Right lung (tissue), 5 donors: Measurements from ENCODE around the gene CALHM2. TPM values are rescaled to one million over a fixed set of nuclear protein-coding genes. Genes with fewer than 3 reads are reported as not detected.

Source experiments
- DNase-seq, 2 donors: peaks; one replicate each; pipeline ENCODE4 v3.0.0-alpha.2; 2013
- polyA plus RNA-seq, 5 donors: library from polyadenylated mRNA; unstranded; fragments of 120-200 nt; gene quantifications; one replicate each; pipeline versions ENCODE4 v1.2.1 to v1.2.3, GENCODE V29; 2013; ENCODE audit warnings: inconsistent platforms in 1 of 5, low replicate concordance in 1 of 5; ENCODE audit not compliant: insufficient read length in 5 of 5, insufficient read depth in 1 of 5

The CALHM2 gene
- polyA plus RNA-seq, 5 donors = 13.5 to 18.9 (median 15.0) TPM

DNA sequence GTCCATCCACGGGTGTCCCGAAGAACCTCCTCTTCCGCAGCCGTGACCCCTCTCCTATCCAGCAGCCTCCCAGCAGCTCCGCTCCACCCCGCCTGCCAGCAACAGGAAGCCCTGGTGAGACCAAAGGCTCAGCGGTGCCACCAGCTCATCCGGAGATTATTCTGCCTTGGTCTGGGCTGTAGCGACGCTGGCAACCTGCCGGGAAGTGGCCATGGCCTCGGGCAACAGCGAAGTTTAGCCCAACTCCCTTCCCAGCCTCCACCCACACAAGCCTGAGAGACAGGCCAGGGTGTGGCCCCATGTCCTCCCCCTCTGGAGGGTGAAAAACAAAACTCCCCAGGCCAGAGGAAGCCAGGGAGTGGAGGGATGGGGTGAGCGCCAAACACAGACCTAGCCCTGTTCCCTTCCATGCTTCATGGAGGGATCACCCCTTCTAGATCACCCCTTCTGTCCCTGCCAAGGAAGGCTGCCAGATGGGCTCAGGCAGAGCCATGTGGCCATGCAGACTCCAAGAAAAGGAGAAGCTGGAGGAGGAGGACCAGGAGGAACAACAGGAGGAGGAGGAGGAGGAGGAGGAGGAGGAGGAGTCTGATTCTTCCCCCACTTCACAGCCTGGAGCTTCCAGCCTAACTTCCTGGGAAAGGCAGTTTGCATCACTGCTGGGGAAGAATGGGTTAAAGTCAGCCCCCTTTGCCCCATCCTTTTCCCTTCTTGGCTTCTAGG, 918 bp downstream of the CALHM2 start:
- no peak for DNase-seq

DNA sequence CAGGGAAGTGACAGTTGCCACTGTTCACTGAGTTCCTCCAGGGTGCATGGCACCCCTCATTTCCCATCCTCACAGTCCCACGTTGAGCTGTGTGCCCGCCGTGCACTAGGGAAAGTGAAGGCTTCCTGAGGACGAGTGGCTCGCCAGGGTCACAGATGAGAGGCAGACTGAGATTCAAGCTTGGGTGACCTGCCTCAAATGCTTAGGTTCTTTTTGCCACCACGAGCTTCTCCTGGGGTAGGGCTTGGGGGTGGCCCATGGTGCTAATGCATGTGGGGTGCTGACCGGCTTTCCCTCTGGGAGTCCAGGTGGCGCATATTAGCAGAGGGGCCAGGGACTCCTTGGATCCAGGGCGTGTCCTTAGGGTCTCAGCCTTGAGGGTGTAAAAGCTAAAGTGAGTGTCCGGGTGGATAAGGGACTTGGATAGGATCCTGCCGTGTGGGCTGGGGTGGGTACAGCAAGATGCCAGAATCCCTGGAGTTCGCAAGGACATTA, 1.9 kb downstream of the CALHM2 start:
- no peak for DNase-seq

DNA sequence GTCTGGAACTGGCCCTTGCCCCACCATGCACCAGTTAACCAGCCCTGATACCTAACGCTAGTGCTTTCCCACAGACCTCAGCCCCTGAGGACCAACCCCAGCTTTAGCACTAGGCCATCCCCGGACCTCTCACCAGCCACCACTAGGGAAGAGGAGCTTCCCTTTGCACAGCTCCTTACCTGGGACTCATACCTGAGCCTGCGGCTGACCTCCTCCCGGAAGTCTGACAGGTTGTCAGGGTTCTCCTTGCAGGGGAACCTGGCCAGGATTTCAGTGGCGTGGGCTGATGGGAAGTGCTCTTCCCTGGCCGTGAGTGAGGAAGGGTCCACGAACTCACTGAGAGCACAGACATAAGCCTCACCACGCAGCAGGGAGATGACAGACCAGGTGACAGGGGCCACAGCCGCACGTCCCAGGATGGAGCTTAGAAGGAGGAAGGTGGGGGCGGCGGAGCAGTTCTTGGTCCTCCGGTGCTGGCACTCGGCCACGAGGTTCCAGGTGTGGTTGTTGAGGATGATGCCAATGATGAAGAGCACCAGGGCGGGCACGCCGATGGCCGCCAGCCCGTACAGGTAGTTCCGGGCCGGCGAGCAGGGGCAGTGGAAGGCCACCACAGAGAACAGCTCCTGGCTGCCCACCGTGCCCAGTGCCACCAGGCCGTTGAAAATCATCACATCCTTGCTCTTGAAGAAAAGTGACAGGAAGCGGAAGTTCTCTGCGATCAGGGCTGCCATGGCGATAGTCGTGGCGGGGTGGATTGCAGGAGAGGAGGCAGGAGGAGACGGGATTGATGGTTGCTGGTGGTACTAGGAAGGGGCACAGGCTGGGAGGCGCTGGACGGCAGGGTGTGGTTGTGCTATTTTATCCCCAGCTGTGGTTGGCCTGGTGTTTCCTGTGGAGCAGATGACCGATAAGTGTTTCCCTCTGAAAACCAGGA, 2.7 kb downstream of the CALHM2 start:
- no peak for DNase-seq

DNA sequence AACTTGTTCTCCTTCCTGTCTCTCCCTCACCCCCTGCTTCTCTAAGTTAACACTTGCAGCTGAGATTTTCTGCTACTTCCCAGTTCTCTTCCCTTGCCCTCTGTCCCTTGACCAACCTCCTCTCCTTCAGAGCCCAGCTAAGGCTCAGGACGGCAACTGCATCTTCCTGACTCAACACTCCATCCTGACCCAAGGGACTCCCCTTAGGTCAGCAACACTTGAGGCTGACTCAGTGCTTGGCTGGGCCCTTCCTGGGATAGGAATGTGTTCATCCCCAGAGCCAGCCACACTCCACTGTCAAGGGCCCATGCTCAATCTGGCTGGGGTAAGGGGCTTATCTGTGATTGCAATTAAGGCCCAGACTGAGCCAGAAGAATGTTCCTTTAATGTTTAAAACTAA, 3.4 kb downstream of the CALHM2 start:
- no peak for DNase-seq

DNA sequence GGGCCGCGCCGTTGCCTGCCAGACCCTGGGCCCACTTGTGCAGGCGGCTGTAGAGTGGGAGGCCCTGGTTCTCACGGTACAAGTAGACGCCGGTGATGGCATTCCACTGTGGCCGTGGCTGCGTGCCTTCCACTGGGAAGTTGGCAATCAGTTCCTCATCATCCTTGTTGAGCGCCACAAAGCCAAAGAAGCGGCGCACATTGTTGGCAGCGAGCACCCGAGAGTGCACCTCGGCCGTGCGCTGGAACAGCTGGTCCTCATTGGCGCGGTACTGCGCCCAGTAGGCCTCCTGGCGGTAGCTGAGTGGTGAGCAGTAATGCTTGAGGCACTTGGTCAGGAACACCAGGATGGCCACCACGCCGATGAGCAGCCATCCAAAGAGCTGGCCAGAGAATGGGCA, 5.0 kb downstream of the CALHM2 start:
- DNase-seq = no peak

DNA sequence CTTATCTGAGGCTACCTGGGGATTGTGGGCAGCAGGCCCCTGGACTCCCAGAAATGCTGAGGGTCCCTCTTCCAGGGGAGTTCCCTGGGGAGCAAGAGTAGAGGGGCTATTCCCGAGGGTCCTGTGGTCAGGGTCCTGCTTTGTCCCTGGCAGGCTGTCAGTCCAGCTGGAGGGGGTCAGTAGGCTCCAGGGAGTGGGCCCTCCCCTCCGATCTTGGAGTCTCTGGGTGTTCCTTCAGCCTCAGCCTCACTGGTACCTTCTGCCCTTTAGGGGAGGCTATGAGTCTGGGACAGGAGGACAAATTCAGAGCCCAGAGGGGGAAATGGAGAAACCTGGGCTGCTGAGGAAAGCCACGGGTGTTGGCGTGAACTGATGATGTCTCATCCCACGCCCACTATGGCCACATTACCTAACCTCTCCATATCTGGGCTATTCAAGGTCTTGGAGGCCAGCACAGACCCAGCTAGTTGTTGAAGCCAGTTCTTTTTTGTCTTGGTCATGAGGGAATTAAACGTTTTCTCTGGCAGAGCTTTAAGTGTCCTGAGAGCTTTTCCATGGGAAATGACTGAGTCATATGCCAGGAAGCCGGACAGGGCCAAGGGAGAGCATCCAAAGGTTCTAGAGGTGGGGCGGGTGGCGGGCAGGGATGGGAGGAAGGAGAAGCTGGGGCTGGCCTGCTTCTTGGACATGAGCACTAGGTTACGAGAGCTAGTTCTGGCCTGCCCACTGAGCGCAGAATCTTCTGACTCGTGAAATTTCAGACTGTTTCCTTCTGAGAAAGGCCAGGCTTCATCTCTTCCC, 6.2 kb downstream of the CALHM2 start:
- DNase-seq = no peak

DNA sequence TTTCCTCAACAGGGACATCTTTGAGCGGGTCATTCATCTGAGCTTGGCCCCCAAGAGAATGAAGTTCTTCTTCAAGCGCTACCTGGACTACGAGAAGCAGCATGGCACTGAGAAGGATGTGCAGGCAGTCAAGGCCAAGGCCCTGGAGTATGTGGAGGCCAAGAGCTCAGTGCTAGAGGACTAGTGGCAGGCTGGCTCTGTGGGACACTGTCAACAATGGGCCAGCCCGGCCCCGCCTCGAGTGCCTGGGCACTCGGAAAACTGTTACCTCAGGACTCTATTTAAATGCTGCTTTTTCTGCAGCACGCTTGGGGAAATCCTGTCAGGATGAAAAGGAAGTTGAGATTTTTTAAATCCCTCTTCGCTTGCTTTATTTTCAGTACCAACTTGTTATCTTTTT, 6.8 kb downstream of the CALHM2 start:
- no peak for DNase-seq

DNA sequence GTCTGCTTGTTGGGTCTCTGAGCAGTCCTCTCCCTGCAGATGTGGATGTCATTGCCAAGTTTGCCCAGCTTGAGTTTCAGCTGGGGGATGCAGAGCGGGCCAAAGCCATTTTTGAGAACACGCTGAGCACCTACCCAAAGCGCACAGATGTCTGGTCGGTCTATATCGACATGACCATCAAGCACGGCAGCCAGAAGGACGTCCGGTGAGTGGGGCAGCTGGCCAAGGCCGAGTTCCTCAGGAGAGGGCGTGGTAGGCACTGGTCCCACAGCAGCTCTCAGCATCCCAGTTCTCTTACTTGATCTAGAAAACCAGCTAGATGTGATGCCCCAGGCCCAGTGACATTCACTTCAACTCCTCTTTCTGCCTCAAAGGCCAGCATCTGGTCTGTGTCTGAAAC, 7.7 kb downstream of the CALHM2 start:
- DNase-seq = no peak

DNA sequence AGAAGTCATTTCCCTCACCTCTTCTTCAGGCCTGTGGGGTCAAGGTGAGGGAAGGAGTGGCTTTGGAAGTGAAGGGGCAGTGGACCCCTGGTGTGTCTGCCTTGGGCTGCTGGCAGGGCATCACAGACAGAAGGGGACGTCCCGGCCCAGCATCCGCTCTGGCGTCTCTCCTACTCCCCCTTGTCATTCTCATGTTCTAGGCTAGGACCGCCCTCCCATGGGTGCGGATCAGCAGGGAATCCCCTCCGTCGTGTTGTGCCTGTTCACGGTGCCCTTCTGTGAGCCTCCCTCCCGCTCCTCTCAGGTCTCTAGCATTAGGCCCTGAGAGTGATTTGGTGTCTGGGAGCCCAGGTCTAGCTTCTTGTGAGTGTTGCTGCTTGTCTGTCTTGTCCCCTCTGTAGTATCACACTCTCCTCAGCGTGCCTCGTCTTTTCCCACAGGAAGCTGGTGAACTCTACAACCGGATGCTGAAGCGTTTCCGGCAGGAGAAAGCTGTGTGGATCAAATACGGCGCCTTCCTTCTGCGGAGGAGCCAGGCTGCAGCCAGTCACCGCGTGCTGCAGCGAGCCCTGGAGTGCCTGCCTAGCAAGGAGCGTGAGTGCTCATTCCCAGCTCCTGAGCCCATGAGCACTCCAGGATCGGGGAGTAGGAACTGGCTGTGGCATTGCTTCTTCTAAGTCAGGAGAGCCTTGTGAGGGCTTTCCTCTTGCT, 8.5 kb downstream of the CALHM2 start:
- no peak for DNase-seq

DNA sequence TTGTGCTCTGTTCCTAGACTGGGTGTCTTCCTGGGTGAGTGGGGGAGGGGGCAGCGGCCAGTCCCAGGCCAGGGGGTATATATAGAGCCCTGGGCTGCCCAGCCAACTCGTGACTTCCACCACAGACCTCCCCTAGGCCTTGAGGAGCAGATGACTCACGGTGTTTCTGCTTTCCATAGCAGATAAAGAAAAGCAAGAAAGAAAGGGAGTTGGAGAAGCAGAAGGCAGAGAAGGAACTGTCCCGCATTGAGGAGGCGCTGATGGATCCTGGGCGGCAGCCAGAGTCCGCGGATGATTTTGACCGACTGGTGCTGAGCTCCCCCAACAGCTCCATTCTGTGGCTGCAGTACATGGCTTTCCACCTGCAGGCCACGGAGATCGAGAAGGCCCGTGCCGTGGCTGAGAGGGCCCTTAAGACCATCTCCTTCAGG, 10.1 kb downstream of the CALHM2 start:
- DNase-seq = no peak

DNA sequence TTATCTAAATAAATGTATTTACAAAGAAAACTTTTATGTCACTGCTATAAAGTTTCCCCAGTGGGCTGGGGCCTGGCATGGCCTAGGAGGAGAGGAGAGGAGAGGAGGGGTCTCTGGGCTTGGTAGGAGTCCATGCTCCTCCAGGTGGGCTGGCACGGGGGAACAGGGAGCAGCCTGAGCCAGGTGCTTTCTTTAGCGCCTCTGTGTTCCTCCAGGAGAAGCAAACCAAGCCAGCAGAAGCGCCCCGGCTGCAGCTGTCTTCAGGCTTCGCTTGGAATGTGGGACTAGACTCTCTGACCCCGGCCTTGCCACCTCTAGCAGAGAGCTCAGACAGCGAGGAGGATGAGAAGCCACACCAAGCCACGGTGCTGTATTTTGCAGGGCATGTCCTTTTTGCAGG, 10.6 kb downstream of the CALHM2 start:
- DNase-seq = no peak

DNA sequence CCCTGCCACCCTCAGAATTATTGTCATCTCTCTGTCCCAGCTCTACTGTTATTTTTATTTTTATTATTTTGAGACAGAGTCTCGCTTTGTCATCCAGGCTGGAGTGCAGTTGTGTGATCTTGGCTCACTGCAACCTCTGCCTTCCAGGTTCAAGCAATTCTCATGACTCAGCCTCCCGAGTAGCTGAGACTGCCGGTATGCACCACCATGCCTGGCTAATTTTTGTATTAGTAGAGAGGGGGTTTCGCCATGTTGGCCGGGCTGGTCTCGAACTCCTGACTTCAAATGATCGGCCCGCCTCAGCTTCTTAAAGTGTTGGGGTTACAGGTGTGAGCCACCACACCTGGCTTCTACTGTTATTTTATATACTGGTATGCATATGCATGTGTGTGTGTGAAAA, 11.0 kb downstream of the CALHM2 start:
- no peak for DNase-seq

DNA sequence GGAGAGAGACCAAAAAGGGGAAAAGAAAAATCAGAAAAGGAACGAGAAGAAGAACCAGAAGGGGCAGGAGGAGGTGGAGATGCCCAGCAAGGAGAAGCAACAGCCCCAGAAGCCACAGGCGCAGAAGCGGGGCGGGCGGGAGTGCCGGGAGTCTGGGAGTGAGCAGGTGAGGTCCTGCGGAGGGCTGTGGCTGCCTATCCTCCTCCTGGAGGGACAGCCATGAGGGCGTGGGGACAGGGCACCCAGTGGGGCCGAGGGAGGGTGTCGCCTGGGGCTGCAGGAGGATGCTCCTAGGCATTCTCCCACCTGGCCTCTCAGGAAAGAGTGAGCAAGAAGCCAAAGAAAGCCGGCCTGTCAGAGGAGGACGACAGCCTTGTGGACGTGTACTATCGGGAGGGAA, 11.8 kb downstream of the CALHM2 start:
- DNase-seq = no peak

DNA sequence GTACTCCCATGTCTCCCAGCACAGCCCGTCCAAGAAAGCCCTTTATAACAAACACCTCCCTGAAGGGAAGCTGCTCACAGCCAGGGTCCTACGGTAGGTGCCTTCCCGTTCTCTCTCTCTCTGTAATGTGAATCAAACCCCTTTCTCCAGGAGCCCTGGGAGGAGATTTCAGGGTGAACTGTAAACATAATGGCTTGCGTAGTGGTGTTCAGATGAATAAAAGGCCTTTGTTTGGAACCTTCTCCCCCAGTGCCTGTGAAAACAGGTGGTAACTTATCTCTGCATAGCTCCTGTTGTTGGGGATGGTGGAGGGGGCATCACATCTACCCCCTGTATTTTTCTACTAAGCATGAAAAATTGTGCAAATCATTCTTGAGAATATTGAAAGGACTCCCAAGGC, 12.4 kb downstream of the CALHM2 start:
- DNase-seq = no peak

DNA sequence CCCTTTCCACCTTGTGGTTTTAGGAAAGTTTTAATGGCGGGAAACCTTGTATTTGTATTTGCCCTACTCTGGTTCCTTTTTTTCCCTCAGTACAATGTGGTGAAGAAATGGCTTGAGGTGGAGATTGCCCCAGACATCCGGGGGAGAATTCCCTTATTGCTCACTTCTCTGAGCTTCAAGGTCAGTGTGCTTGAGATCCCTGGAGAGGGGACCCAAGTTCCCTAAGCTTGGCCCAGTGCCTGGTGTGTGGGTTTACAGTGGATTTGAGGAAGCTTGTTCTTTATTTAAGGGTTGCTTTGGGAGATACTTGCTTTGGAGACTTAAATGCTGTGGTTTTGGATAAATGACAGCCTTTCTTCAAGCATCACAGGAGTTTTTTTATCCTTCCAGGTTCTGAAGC, 18.3 kb downstream of the CALHM2 start:
- no peak for DNase-seq

DNA sequence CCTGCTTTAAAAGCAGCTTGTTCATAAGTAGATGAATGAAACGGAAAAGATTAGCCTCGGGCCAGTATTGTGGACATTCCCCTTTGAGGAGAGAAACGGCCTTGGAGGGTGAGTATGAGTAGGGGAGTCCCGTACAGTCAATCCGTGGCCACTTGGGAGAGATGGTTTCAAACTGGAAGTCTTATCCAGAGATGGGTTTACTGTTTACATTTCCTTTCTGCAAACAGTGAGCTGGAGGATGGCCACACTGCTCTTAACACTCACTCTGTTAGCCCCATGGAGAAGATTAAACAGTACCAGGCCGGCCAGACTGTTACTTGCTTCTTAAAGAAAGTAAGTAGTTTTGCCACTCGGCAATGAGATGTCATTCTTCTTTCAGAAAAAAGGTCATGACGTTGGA, 20.3 kb downstream of the CALHM2 start:
- no peak for DNase-seq

DNA sequence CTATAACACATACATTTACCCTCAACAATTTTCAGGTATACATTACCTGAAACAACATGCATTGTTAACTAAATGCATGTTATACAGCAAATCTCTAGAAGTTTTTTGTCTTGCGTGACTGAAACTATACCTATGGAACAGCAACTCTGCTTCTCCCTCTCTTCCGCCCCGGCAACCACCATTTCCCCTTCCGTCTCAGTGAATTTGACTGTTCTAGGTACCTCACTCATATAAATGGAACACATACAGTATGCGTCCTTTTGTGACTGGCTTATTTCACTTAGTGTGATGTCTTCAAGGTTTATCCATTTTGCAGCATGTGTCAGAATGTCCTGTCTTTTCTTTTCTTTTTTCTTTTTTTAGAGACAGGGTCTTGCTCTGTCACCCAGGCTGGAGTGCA, 22.5 kb downstream of the CALHM2 start:
- DNase-seq = no peak

DNA sequence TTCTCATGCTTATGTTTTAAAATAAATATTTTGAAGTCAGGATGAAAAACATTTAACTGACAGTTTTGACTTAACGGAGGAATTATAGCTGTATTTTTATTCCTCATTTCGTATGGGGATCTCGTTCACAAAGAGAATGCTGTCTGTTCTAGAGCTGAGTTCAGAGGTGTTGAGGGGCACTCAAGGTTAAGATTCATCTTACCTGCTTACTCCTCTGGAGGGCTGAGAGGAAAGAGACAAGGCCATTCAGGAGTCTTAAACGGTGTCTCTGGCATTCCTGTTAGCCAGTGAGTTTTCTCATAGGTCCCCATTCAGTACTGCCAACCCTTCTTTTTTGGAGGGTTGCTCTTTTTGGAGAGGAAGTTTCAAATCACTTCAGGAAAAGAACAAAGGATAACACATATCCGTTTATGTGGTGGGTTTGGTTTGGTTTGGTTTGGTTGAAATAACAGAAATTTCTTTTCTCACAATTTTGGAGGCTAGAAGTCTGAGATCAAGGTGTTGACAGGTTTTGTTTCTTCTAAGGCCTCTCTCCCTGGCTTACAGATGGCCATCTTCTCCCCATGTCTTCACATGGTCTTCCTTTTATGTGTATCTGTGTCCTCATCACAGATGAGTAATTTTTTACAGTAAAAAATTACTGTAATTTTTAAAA, 23.1 kb downstream of the CALHM2 start:
- no peak for DNase-seq

DNA sequence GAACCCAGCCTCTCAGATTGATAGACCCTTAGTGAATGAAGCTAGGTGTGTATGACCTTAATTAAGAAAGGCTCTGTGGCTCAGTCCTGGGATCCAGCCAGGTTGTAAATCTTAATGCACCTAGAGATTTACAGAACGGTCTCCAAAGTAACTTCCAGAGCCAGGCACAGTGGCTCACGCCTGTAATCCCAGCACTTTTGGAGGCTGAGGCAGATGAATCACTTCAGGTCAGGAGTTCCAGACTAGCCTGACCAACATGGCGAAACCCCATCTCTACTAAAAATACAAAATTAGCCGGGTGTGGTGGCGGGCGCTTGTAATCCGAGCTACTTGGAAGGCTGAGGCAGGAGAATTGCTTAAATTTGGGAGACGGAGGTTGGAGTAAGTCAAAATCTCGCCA, 24.3 kb downstream of the CALHM2 start:
- DNase-seq = no peak

DNA sequence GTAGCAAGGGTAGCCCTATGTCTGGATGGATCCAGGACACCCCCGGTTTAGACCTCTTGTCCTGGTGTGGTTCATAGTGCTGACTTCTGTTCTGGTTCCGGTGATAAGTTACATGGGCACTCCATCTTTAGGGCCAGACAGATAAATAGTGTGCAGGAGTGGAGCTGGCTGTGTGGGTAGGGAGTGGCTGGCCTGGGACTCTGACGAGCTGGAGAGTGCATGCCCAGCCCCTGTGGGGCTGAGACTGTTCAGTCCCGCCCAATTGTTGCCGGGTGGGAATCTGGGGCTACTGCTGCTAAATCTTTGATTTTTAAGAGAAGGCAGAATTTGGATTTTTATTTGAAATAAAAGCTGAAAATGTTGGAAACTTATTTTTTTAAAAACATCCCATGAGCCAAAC, 28.4 kb downstream of the CALHM2 start:
- DNase-seq = no peak

DNA sequence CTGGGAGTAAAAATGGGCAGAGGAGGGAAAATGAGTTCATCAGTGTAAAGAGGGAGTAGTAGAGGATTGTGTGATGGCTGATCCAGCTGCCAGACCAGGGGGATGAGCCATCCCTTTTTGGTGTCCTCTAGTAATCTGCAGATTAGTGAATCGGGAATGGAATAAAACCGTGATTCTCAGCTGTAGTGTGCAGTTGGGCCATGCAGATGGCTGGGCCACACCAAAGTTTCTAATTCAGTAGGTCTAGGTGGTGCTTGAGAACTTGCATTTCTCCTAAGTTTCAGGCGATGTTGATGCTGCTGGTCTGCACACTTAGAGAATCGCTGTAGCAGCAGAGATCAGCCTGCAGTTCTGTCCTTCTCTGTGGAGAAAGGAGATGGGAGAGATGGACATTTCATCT, 33.1 kb downstream of the CALHM2 start:
- DNase-seq = no peak
